Right renal pelvis (tissue), 4 donors: Measurements from ENCODE around the gene PLA2G2A. TPM values are rescaled to one million over a fixed set of nuclear protein-coding genes. Genes with fewer than 3 reads are reported as not detected.
"Not testable (repeated sequence)": the region's sequence is repeated elsewhere in the genome, so short reads cannot be mapped to it uniquely, and the experiment has no call there.

Experiments used
- DNase-seq, 4 donors: peaks; one replicate each; pipeline ENCODE4 v3.0.0-alpha.2; 2013; ENCODE audit warnings: low read depth in 4 of 4, low spot score in 3 of 4, missing footprints in 1 of 4
- polyA plus RNA-seq, 4 donors: library from polyadenylated mRNA; unstranded; fragments of 120-200 nt; gene quantifications; one replicate each; pipeline ENCODE4 v1.2.1, GENCODE V29; 2013; ENCODE audit not compliant: insufficient read length in 4 of 4

The PLA2G2A gene
- polyA plus RNA-seq, result under 1 TPM in 1 of 4 donors, not detected in 3; 0.27 TPM

GRCh38 chr1:19979494-19979977 lies at the start of gene PLA2G2A:
PLA2G2A (minus strand) TSS chr1:19979618; CDS start chr1:19978773, 845 bp downstream.
- no peak for DNase-seq

GRCh38 chr1:20028726-20029125 lies 49.3 kb upstream of the PLA2G2A start:
- DNase-seq, result no peak

GRCh38 chr1:20028125-20028524 lies 48.7 kb upstream of the PLA2G2A start:
- DNase-seq, result no peak

GRCh38 chr1:20017741-20018140 lies 38.3 kb upstream of the PLA2G2A start:
- DNase-seq, result no peak

GRCh38 chr1:20014153-20014552 lies 34.7 kb upstream of the PLA2G2A start:
- DNase-seq, result no peak

GRCh38 chr1:20010016-20010415 lies 30.6 kb upstream of the PLA2G2A start:
- DNase-seq, result no peak

GRCh38 chr1:20009212-20009611 lies 29.8 kb upstream of the PLA2G2A start:
- no peak for DNase-seq

GRCh38 chr1:20008391-20008841 lies 29.0 kb upstream of the PLA2G2A start:
- no peak for DNase-seq

GRCh38 chr1:19998823-19999222 lies 19.4 kb upstream of the PLA2G2A start:
- not testable (repeated sequence) for DNase-seq

GRCh38 chr1:19990689-19991088 lies 11.3 kb upstream of the PLA2G2A start:
- no peak for DNase-seq

- not testable (repeated sequence) for DNase-seq
Observed at GRCh38 chr1:19990182-19990582, 10.8 kb upstream of the PLA2G2A start.

- no peak for DNase-seq
Observed at GRCh38 chr1:19988267-19989006, 9.0 kb upstream of the PLA2G2A start.

- DNase-seq, result no peak
Observed at GRCh38 chr1:19987719-19988118, 8.3 kb upstream of the PLA2G2A start.

GRCh38 chr1:19984409-19985016 lies 5.1 kb upstream of the PLA2G2A start:
- DNase-seq, result not testable (repeated sequence)

- no peak for DNase-seq
Observed at GRCh38 chr1:19981507-19982312, 2.3 kb upstream of the PLA2G2A start.

- DNase-seq, result no peak
Observed at GRCh38 chr1:19981170-19981506, 1.7 kb upstream of the PLA2G2A start.

- no peak for DNase-seq
Observed at GRCh38 chr1:19980314-19980713, 896 bp upstream of the PLA2G2A start.

- no peak for DNase-seq
Observed at GRCh38 chr1:19978143-19978542, 1.3 kb downstream of the PLA2G2A start.

- DNase-seq, result no peak
Observed at GRCh38 chr1:19976317-19977003, 3.0 kb downstream of the PLA2G2A start.

GRCh38 chr1:19975423-19976193 lies 3.8 kb downstream of the PLA2G2A start:
- no peak for DNase-seq
